Measurements from ENCODE around the gene CYLD. TPM values are rescaled to one million over a fixed set of nuclear protein-coding genes. Genes with fewer than 3 reads are reported as not detected.

The CYLD gene
- 17.5 and 37.1 TPM in 2 replicates for total RNA-seq

GRCh38 chr16:50741781-50742575 is at the start of gene CYLD:
TSS of gene CYLD (plus strand) at chr16:50742086. CDS start at chr16:50749699, 7,613 bp downstream.

GRCh38 chr16:50692999-50693781 is 48.7 kb upstream of the CYLD start, which contains the start of gene NOD2:
TSS of gene NOD2 (plus strand) at chr16:50693606. CDS start at chr16:50699496, 5,890 bp downstream.

Other genes starting within 250 kb of the CYLD start
- gene NKD1, start 193.7 kb upstream of the CYLD start, total RNA-seq: under 0.01 TPM in 2 replicates
- not detected in 2 replicates for gene SNX20, start 60.8 kb upstream of the CYLD start, total RNA-seq
- 0.30 TPM in 1 of 2 replicates, not detected in the other for gene NOD2, start 48.5 kb upstream of the CYLD start, total RNA-seq